Thyroid gland (tissue), 4 donors: Measurements from ENCODE around the gene GRAMD2B. TPM values are rescaled to one million over a fixed set of nuclear protein-coding genes. Genes with fewer than 3 reads are reported as not detected.

Experiments used
- DNase-seq, 2 donors: peaks; one replicate each; pipeline ENCODE4 v3.0.0-alpha.2; 2019
- H3K27ac ChIP-seq, 3 donors: fragments of 200-600 bp; sonication (generic); 1 replicate in 2 of 3; 2 replicates in 1 of 3; pipeline ENCODE4 v1.5.1; 2016 to 2019; ENCODE audit warnings: mild to moderate bottlenecking in 1 of 3, moderate library complexity in 1 of 3
- H3K27me3 ChIP-seq: fragments of 200-600 bp; sonication (generic); one replicate; pipeline ENCODE4 v1.5.1; 2019
- H3K36me3 ChIP-seq, 2 donors: fragments of 200-600 bp; sonication (generic); one replicate each; pipeline ENCODE4 v1.5.1; 2016 to 2019
- H3K4me1 ChIP-seq, 2 donors: fragments of 200-600 bp; sonication (generic); one replicate each; pipeline ENCODE4 v1.5.1; 2017 to 2019
- H3K4me3 ChIP-seq, 3 donors: fragments of 200-600 bp; sonication (generic); replicated peaks in 1 of 3; 1 replicate in 2 of 3; 2 replicates in 1 of 3; pipeline ENCODE4 v1.5.1; 2016; ENCODE audit warnings: mild to moderate bottlenecking in 1 of 3
- H3K9me3 ChIP-seq: fragments of 200-600 bp; sonication (generic); one replicate; pipeline ENCODE4 v1.5.1; 2017
- CTCF ChIP-seq, 6 experiments: fragments of 200-600 bp in 3 of 6; fragments of 450-650 bp in 3 of 6; sonication (generic) in 3 of 6; IDR thresholded peaks; one replicate each; pipeline ENCODE4 v1.5.1; 2016 to 2019; ENCODE audit warnings: antibody characterized with exemption in 6 of 6, mild to moderate bottlenecking in 2 of 6, inconsistent platforms in 1 of 6, moderate library complexity in 1 of 6
- POLR2A ChIP-seq, 2 donors: fragments of 450-650 bp; IDR thresholded peaks; one replicate each; pipeline ENCODE4 v1.6.1; 2017; ENCODE audit warnings: antibody characterized with exemption in 2 of 2, mild to moderate bottlenecking in 2 of 2, moderate library complexity in 1 of 2
- WGBS, 2 donors: methylation state at CpG; one replicate each; pipeline ENCODE4 v1.1.5; 2017; 5-methylcytosine and 5-hydroxymethylcytosine counted together
- intact Hi-C: fragments of 100-400 bp; cut with DNase I; formaldehyde crosslinking; loops from one replicate; pipeline ENCODE4 v1.15.1; 2023
- total RNA-seq, 4 donors: library from RNA; depleted of rRNA; stranded (reverse); fragments of >200 nt; gene quantifications; one replicate each; pipeline ENCODE4 v1.2.3, GENCODE V29; 2016

The GRAMD2B gene
- total RNA-seq, 4 donors from 2014 or later, result 68.1 to 115 (median 105) TPM

GRCh38 chr5:126456217-126456820 lies 33.1 kb downstream of the GRAMD2B start:
- H3K9me3 ChIP-seq, result no peaks in the 10 kb centered on the region
- no peak for TF ChIP-seq POLR2A (IDR thresholded peaks at IDR 0.05)
- no peak for TF ChIP-seq CTCF (IDR thresholded peaks at IDR 0.05)
- H3K4me3 ChIP-seq, result no peak overlapping the region
- H3K27ac ChIP-seq, result peak overlapping the region in 2 of 3 donors; percentile 7 to 52
- 79% methylated on average over 6 of the region's 6 CpGs for WGBS, 2 donors
- intact Hi-C loops, result no loop called here
- peaks cover 26 to 61% of the 10 kb centered on the region in 2 donors for H3K4me1 ChIP-seq
- no peaks in the 10 kb centered on the region for H3K36me3 ChIP-seq
- DNase-seq, result no peak
- no peaks in the 10 kb centered on the region for H3K27me3 ChIP-seq

GRCh38 chr5:126460459-126460858 lies 37.2 kb downstream of the GRAMD2B start:
- H3K36me3 ChIP-seq, result no peaks in the 10 kb centered on the region
- H3K27ac ChIP-seq, result peak overlapping the region; percentile 92 to 98 (median 96)
- intact Hi-C loops, result no loop called here
- TF ChIP-seq POLR2A (IDR thresholded peaks at IDR 0.05) (no peak), CTCF (IDR thresholded peaks at IDR 0.05) (no peak)
- no peak for DNase-seq
- WGBS, 2 donors, result 88 to 89% methylated on average over 4 of the region's 4 CpGs
- no peak overlapping the region for H3K4me3 ChIP-seq
- H3K9me3 ChIP-seq, result no peaks in the 10 kb centered on the region
- H3K27me3 ChIP-seq, result no peaks in the 10 kb centered on the region
- H3K4me1 ChIP-seq, result peaks cover 37 to 53% of the 10 kb centered on the region in 2 donors

- DNase-seq, result peak in 1 of 2 donors; percentile 24
- Histone ChIP-seq H3K4me1 (peaks cover 43 to 56% of the 10 kb centered on the region in 2 donors), H3K36me3 (peaks cover 0 to under 1% of the 10 kb centered on the region in 2 donors), H3K4me3 (no peak overlapping the region), H3K27me3 (no peaks in the 10 kb centered on the region), H3K27ac (peak overlapping the region; percentile 92 to 98 (median 96)), H3K9me3 (no peaks in the 10 kb centered on the region)
- WGBS, 2 donors, result 97 to 100% methylated on average over 1 of the region's 1 CpG
- TF ChIP-seq POLR2A (IDR thresholded peaks at IDR 0.05) (no peak), CTCF (IDR thresholded peaks at IDR 0.05) (no peak)
- intact Hi-C loops, result no loop called here
Observed at GRCh38 chr5:126460977-126461376, 37.8 kb downstream of the GRAMD2B start.

DNA sequence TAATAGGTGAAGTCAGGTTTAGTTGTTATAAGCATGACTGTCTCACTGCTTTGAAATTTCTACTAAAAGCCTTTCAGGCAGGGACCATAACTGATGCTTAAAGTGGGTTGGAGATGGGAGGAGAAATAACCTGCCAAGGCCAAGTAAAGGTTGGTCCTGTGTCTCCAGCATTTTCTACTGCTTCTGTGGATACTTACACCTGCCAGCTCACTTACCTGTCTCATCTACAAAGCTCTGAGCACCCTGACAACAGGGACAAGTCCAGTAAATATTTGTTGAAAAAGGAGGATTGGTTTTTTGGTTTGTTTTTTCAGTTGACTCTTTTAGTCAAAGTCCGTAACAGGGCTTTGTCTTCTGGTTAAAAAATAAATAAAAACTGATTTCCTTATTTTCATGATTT lies 38.6 kb downstream of the GRAMD2B start:
- Histone ChIP-seq H3K36me3 (peaks cover 6 to 9% of the 10 kb centered on the region in 2 donors), H3K9me3 (no peaks in the 10 kb centered on the region), H3K27me3 (no peaks in the 10 kb centered on the region), H3K4me1 (peaks cover 49 to 63% of the 10 kb centered on the region in 2 donors), H3K4me3 (no peak overlapping the region), H3K27ac (peak overlapping the region; percentile 92 to 98 (median 96))
- peak; percentile 35 to 53 for DNase-seq
- TF ChIP-seq CTCF (IDR thresholded peaks at IDR 0.05) (peak in 1 of 6 experiments; percentile 10), POLR2A (IDR thresholded peaks at IDR 0.05) (no peak)
- intact Hi-C loops, result no loop called here
- WGBS, 2 donors, result 23 to 38% methylated on average over 1 of the region's 1 CpG

DNA sequence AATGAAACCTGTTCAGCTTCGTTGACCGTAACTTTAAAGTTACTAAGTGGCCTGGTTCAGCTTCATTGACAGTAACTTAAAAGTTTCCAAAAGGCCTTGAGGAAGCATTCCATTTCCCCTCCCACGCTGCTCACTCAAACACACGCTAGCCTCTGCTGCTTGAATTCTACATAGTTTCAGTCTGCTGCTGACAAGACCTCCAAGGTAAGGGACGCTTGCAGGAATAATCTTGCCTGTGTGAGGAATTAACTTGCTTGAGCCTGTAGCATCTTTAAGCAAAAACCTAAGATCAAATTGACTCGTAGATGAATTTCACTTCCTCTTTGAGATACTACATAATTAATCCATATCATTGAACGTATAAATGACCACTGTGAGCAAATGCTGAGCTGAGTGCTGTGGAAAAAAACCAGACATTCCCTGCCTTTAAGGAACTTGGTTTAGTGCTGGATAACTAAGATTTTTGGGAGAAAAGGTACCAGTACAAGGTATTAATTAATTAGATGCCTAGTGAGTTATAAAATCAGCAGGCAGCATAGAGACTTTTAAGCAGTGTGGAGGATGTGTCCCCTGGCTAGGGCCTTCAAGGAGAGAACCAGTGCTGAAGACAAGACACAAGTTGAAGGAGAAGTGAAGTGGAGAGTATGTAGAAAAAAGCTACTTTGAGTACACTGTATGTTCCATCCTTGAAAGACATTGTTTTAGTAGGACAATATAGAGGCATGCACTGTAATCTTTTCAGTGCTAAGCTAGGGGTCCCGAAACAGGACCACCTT lies 39.2 kb downstream of the GRAMD2B start:
- Histone ChIP-seq H3K36me3 (peaks cover 10 to 12% of the 10 kb centered on the region in 2 donors), H3K4me1 (peaks cover 50 to 62% of the 10 kb centered on the region in 2 donors), H3K4me3 (no peak overlapping the region), H3K27me3 (no peaks in the 10 kb centered on the region), H3K9me3 (no peaks in the 10 kb centered on the region), H3K27ac (peak overlapping the region; percentile 93 to 98 (median 96))
- intact Hi-C loops, result no loop called here
- TF ChIP-seq CTCF (IDR thresholded peaks at IDR 0.05) (no peak), POLR2A (IDR thresholded peaks at IDR 0.05) (peak in 1 of 2 donors; percentile 66)
- DNase-seq, result peak; percentile 82 to 87
- 19 to 32% methylated on average over 8 of the region's 8 CpGs for WGBS, 2 donors
